MM.1S (cell line): ENCODE results near the gene BAIAP2L2.

Experiments
- DNase-seq: peaks from one replicate; pipeline ENCODE4 v3.0.0-alpha.2; 2015
- H2AFZ ChIP-seq: fragments of 300-600 bp; sonication (generic); 2 replicates; pipeline ENCODE4 v1.6.0; 2016; ENCODE audit warnings: antibody characterized with exemption, low read length
- H3F3A ChIP-seq: fragments of 300-600 bp; sonication (generic); 2 replicates; pipeline ENCODE4 v1.6.1; 2016; ENCODE audit warnings: mild to moderate bottlenecking, antibody characterized with exemption, low read length, moderate library complexity, mixed read lengths; ENCODE audit not compliant: insufficient read depth
- H3K27ac ChIP-seq: fragments of 300-600 bp; sonication (generic); 2 replicates; pipeline ENCODE4 v1.5.1; 2016; ENCODE audit warnings: mild to moderate bottlenecking, low read length
- H3K27me3 ChIP-seq: fragments of 300-600 bp; sonication (generic); replicated peaks from 2 replicates; pipeline ENCODE4 v1.6.0; 2016; ENCODE audit warnings: low read length; ENCODE audit not compliant: insufficient read depth
- H3K36me3 ChIP-seq: fragments of 300-600 bp; sonication (generic); replicated peaks from 2 replicates; pipeline ENCODE4 v1.6.1; 2016; ENCODE audit warnings: mild to moderate bottlenecking, low read length, mixed read lengths; ENCODE audit not compliant: insufficient read depth
- H3K4me1 ChIP-seq: fragments of 300-600 bp; sonication (generic); 2 replicates; pipeline ENCODE4 v1.6.1; 2016; ENCODE audit warnings: low read length, mixed read lengths
- H3K4me2 ChIP-seq: fragments of 300-600 bp; sonication (generic); 2 replicates; pipeline ENCODE4 v1.6.0; 2016; ENCODE audit warnings: low read depth, low read length
- H3K4me3 ChIP-seq: fragments of 300-600 bp; sonication (generic); 2 replicates; pipeline ENCODE4 v1.5.1; 2016; ENCODE audit warnings: low read length, mixed read lengths
- H3K79me2 ChIP-seq: fragments of 300-600 bp; sonication (generic); 2 replicates; pipeline ENCODE4 v1.6.1; 2016; ENCODE audit warnings: mixed run types, low read length, mixed read lengths
- H3K9ac ChIP-seq: fragments of 300-600 bp; sonication (generic); 2 replicates; pipeline ENCODE4 v1.6.1; 2016; ENCODE audit warnings: low read length, mixed read lengths
- H3K9me2 ChIP-seq: fragments of 300-600 bp; sonication (generic); replicated peaks from 2 replicates; pipeline ENCODE4 v1.6.1; 2016; ENCODE audit warnings: mild to moderate bottlenecking, low read length, mixed read lengths; ENCODE audit not compliant: insufficient read depth
- H3K9me3 ChIP-seq: fragments of 300-600 bp; sonication (generic); replicated peaks from 2 replicates; pipeline ENCODE4 v1.6.1; 2016; ENCODE audit warnings: mild to moderate bottlenecking, low read length, mixed read lengths; ENCODE audit not compliant: insufficient read depth
- H4K20me1 ChIP-seq: fragments of 300-600 bp; sonication (generic); 2 replicates; pipeline ENCODE4 v1.6.1; 2016; ENCODE audit warnings: mild to moderate bottlenecking, low read length, moderate library complexity, mixed read lengths; ENCODE audit not compliant: insufficient read depth
- CTCF ChIP-seq: fragments of 300-600 bp; sonication (generic); IDR thresholded peaks from 2 replicates; pipeline ENCODE4 v1.5.1; 2016; ENCODE audit warnings: antibody characterized with exemption, low read length, mixed read lengths
- EZH2 ChIP-seq: fragments of 300-600 bp; sonication (generic); optimal IDR thresholded peaks from 2 replicates; pipeline ENCODE3; 2017; ENCODE audit warnings: low read depth, mild to moderate bottlenecking, antibody characterized with exemption, low read length, mixed read lengths
- EZH2phosphoT487 ChIP-seq: fragments of 300-600 bp; sonication (generic); IDR thresholded peaks from 2 replicates; pipeline ENCODE4 v1.6.1; 2018; ENCODE audit warnings: antibody characterized with exemption, low read length

Gene BAIAP2L2

GRCh38 chr22:38088629-38089473 lies 21.6 kb downstream of the BAIAP2L2 start:
- Histone ChIP-seq H4K20me1 (no peaks in the 10 kb centered on the region), H3K9ac (no peak overlapping the region)
- DNase-seq, result no peak

GRCh38 chr22:38087855-38088254 lies 22.6 kb downstream of the BAIAP2L2 start:
- Histone ChIP-seq H3K4me2 (no peak overlapping the region), H3K27ac (no peak overlapping the region), H3K79me2 (no peaks in the 10 kb centered on the region), H3F3A (no peaks in the 10 kb centered on the region), H3K27me3 (no peaks in the 10 kb centered on the region), H4K20me1 (no peaks in the 10 kb centered on the region), H3K9ac (no peak overlapping the region), H3K9me2 (no peaks in the 10 kb centered on the region), H3K9me3 (no peaks in the 10 kb centered on the region), H3K4me1 (no peaks in the 10 kb centered on the region), H2AFZ (no peak overlapping the region), H3K4me3 (no peak overlapping the region), H3K36me3 (no peaks in the 10 kb centered on the region)
- TF ChIP-seq EZH2 (no peak), CTCF (no peak), EZH2phosphoT487 (no peak)
- no peak for DNase-seq

More at GRCh38 chr22:38088629-38089473, 21.6 kb downstream of the BAIAP2L2 start:
- H3F3A ChIP-seq, result no peaks in the 10 kb centered on the region
- H3K4me1 ChIP-seq, result no peaks in the 10 kb centered on the region
- TF ChIP-seq EZH2phosphoT487, result no peak
- TF ChIP-seq EZH2, result no peak
- TF ChIP-seq CTCF, result no peak
- H3K79me2 ChIP-seq, result no peaks in the 10 kb centered on the region
- H3K36me3 ChIP-seq, result no peaks in the 10 kb centered on the region
- H3K4me2 ChIP-seq, result no peak overlapping the region
- no peak overlapping the region for H3K4me3 ChIP-seq
- H3K27ac ChIP-seq, result no peak overlapping the region
- no peak overlapping the region for H2AFZ ChIP-seq
- H3K9me3 ChIP-seq, result no peaks in the 10 kb centered on the region
- no peaks in the 10 kb centered on the region for H3K9me2 ChIP-seq
- no peaks in the 10 kb centered on the region for H3K27me3 ChIP-seq

GRCh38 chr22:38086942-38087341 lies 23.5 kb downstream of the BAIAP2L2 start:
- Histone ChIP-seq H3K36me3 (no peaks in the 10 kb centered on the region), H3K4me3 (no peak overlapping the region), H2AFZ (no peak overlapping the region), H3K27ac (no peak overlapping the region), H3F3A (no peaks in the 10 kb centered on the region), H3K79me2 (no peaks in the 10 kb centered on the region), H3K9me2 (no peaks in the 10 kb centered on the region), H3K4me1 (no peaks in the 10 kb centered on the region), H3K9ac (no peak overlapping the region), H4K20me1 (no peaks in the 10 kb centered on the region), H3K4me2 (no peak overlapping the region), H3K27me3 (no peaks in the 10 kb centered on the region; the same call in 1 of the 2 replicates), H3K9me3 (no peaks in the 10 kb centered on the region)
- DNase-seq, result no peak
- TF ChIP-seq EZH2phosphoT487, result no peak
- no peak for TF ChIP-seq CTCF
- no peak for TF ChIP-seq EZH2
